Activated T-cell treated with anti-CD3 and anti-CD28 coated beads, Interleukin-2, amount 50 U/mL, for 72 hours (primary cell): ENCODE measurements around the gene KCNJ13. TPM values are rescaled to one million over a fixed set of nuclear protein-coding genes. Genes with fewer than 3 reads are reported as not detected.

Source experiments
- ATAC-seq, 2 donors: fragments of 150-1000 bp; cut with Tn5 transposase; replicated peaks in 1 of 2; 2 replicates each; pipeline ENCODE4 v1.10.0; 2021; ENCODE audit warnings: moderate library complexity in 2 of 2, mild to moderate bottlenecking in 1 of 2
- DNase-seq, 2 donors: peaks; one replicate each; pipeline ENCODE4 v3.0.0; 2021 to 2022; ENCODE audit warnings: mixed read lengths in 1 of 2
- H3K27ac Mint-ChIP-seq: one replicate; pipeline ENCODE4 v1.8.0; 2022; ENCODE audit warnings: mild to moderate bottlenecking, moderate library complexity, mixed read lengths
- H3K27me3 Mint-ChIP-seq: one replicate; pipeline ENCODE4 v1.8.0; 2022; ENCODE audit warnings: low read depth, mixed read lengths
- H3K36me3 Mint-ChIP-seq, 2 donors: one replicate each; pipeline ENCODE4 v1.8.0; 2022; ENCODE audit warnings: mixed read lengths in 2 of 2, mild to moderate bottlenecking in 1 of 2; ENCODE audit not compliant: insufficient read depth in 2 of 2
- H3K4me1 Mint-ChIP-seq: one replicate; pipeline ENCODE4 v1.8.0; 2022; ENCODE audit warnings: low read depth, mixed read lengths
- H3K4me3 Mint-ChIP-seq, 2 donors: one replicate each; pipeline ENCODE4 v1.8.0; 2022; ENCODE audit warnings: mild to moderate bottlenecking in 2 of 2, mixed read lengths in 2 of 2, moderate library complexity in 2 of 2
- H3K9me3 Mint-ChIP-seq, 2 donors: one replicate each; pipeline ENCODE4 v1.8.0; 2022; ENCODE audit warnings: mixed read lengths in 2 of 2
- total RNA-seq, 2 donors: library from RNA; stranded (reverse); gene quantifications; one replicate each; pipeline ENCODE4 v1.2.3, GENCODE V29; 2022

Gene KCNJ13
- total RNA-seq, 2 donors from 2014 or later, result not detected

- ATAC-seq, result no peak
- Mint-ChIP-seq H3K4me3 (no peak overlapping the region), H3K9me3 (no peaks in the 10 kb centered on the region), H3K27ac (peak overlapping the region; percentile 19), H3K36me3 (peaks cover 6 to 33% of the 10 kb centered on the region in 2 donors), H3K27me3 (no peaks in the 10 kb centered on the region), H3K4me1 (no peaks in the 10 kb centered on the region)
- DNase-seq, result no peak
These were observed 11.4 kb upstream of the KCNJ13 start for GRCh38 chr2:232787806-232788205.

DNA sequence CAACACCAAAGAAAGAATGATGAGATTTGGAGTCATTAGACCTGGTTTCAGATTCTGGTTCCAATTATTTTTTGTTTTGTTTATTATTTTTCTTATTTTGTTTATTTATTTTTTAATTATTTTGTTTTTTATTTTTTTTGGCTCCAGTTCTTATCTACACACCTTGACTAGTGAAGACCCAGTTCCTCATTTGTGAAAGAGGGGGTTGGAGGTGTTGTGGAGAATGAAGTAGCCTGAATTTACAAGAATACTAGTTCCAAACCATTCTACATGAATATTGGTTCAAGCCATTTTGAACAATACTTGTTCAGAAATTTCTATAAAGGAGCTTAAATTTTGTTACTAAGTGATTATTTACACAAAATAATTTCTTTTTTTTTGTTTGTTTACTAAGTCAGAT lies 6.9 kb upstream of the KCNJ13 start:
- H3K4me3 Mint-ChIP-seq, result no peak overlapping the region
- no peak for ATAC-seq
- peaks cover 4 to 15% of the 10 kb centered on the region in 2 donors for H3K36me3 Mint-ChIP-seq
- DNase-seq, result no peak
- H3K9me3 Mint-ChIP-seq, result no peaks in the 10 kb centered on the region
- no peak overlapping the region for H3K27ac Mint-ChIP-seq
- peaks cover 8% of the 10 kb centered on the region for H3K4me1 Mint-ChIP-seq
- H3K27me3 Mint-ChIP-seq, result no peaks in the 10 kb centered on the region

- peak; percentile 98 to 99 for ATAC-seq
- Mint-ChIP-seq H3K9me3 (no peaks in the 10 kb centered on the region), H3K4me1 (peaks cover 8% of the 10 kb centered on the region), H3K4me3 (peak overlapping the region in 1 of 2 donors; percentile 33), H3K36me3 (peaks cover 2 to 6% of the 10 kb centered on the region in 2 donors), H3K27ac (peak overlapping the region; percentile 43), H3K27me3 (no peaks in the 10 kb centered on the region)
- DNase-seq, result peak; percentile 37 to 44
These were observed 5.4 kb upstream of the KCNJ13 start for GRCh38 chr2:232781765-232782164.

- no peaks in the 10 kb centered on the region for H3K9me3 Mint-ChIP-seq
- no peaks in the 10 kb centered on the region for H3K27me3 Mint-ChIP-seq
- H3K36me3 Mint-ChIP-seq, result peaks cover 2 to 5% of the 10 kb centered on the region in 2 donors
- ATAC-seq, result no peak
- peaks cover 8% of the 10 kb centered on the region for H3K4me1 Mint-ChIP-seq
- H3K27ac Mint-ChIP-seq, result no peak overlapping the region
- no peak overlapping the region for H3K4me3 Mint-ChIP-seq
- DNase-seq, result no peak
These were observed 3.6 kb upstream of the KCNJ13 start for GRCh38 chr2:232779934-232780333.

DNA sequence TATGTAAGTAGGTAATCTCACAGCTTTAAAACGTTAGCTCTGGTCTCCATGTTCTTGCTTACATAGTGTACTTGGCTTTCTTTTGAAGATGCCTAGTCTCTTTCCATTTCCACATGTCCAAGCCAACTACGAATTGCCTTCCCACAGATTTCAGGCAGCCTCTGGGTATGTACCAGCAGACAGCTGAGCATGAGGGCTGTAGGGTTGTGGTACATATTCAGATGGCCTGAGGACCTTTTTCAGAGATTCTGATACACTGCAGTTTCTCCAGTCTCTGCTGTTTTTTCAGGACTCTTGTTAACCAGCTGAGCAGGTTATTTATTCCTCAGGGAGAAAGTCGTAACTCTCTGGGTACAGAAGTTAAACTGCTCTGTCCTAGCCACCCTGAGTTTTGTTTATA lies 3.1 kb upstream of the KCNJ13 start:
- DNase-seq (no peak), ATAC-seq (no peak)
- Mint-ChIP-seq H3K4me1 (peaks cover 8% of the 10 kb centered on the region), H3K27ac (no peak overlapping the region), H3K9me3 (no peaks in the 10 kb centered on the region), H3K4me3 (no peak overlapping the region), H3K36me3 (peaks cover 1 to 2% of the 10 kb centered on the region in 2 donors), H3K27me3 (no peaks in the 10 kb centered on the region)

DNA sequence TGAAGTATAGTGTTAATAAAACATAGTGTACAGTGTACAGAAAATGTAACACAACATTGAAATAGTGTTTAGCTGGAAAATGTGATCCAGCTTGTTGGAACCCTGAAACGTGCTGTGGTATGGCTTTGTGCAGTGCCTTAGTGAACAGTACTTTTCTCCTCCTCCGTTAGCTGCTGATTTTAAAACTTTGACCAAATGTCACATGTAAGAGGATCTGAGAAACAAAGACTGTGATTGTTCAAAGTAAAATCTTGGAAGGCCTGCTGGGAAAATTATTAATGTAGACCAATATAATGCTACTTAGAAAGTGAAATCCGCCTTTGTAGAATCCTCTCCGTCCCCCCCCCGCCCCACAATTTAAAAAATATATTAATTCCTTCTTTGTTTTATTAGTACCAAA lies 911 bp upstream of the KCNJ13 start:
- DNase-seq (no peak), ATAC-seq (no peak)
- Mint-ChIP-seq H3K27ac (no peak overlapping the region), H3K36me3 (peaks cover 0 to 1% of the 10 kb centered on the region in 2 donors), H3K4me3 (no peak overlapping the region), H3K4me1 (peaks cover 19% of the 10 kb centered on the region), H3K9me3 (no peaks in the 10 kb centered on the region), H3K27me3 (no peaks in the 10 kb centered on the region)

GRCh38 chr2:232773815-232774214 lies 2.5 kb downstream of the KCNJ13 start:
- ATAC-seq (no peak), DNase-seq (no peak)
- Mint-ChIP-seq H3K4me3 (no peak overlapping the region), H3K9me3 (no peaks in the 10 kb centered on the region), H3K36me3 (peaks cover 0 to 1% of the 10 kb centered on the region in 2 donors), H3K4me1 (peaks cover 16% of the 10 kb centered on the region), H3K27me3 (no peaks in the 10 kb centered on the region), H3K27ac (no peak overlapping the region)

DNA sequence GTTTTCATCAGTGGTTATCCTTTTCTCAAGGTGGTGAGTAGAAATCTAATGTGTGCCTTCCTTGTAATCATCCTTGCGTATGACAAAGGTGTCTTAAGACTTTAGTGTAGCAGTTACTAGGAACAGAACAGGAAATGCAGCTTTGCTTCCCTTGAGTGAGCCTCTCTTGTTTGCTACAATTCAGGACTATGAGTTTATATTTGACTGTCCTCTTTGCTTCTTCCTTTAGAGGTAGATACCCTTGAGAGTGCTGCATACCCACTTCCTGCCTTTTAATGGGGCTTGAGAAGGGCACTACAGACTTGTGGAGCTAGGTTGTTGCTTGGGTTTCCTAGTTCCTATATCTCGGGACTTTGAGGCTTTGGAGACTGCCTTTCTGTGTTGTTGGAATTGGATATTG lies 3.8 kb downstream of the KCNJ13 start:
- DNase-seq, result no peak
- no peaks in the 10 kb centered on the region for H3K27me3 Mint-ChIP-seq

GRCh38 chr2:232771870-232772269 lies 4.5 kb downstream of the KCNJ13 start:
- H3K9me3 Mint-ChIP-seq, result no peaks in the 10 kb centered on the region

More for the DNA sequence above, 3.8 kb downstream of the KCNJ13 start:
- H3K27ac Mint-ChIP-seq, result peak overlapping the region; percentile 70
- peaks cover 0 to 1% of the 10 kb centered on the region in 2 donors for H3K36me3 Mint-ChIP-seq
- no peaks in the 10 kb centered on the region for H3K9me3 Mint-ChIP-seq
- H3K4me3 Mint-ChIP-seq, result peak overlapping the region in 1 of 2 donors; percentile 34
- H3K4me1 Mint-ChIP-seq, result peaks cover 16% of the 10 kb centered on the region
- ATAC-seq, result peak; percentile 58 to 76

GRCh38 chr2:232770207-232770606 lies 6.2 kb downstream of the KCNJ13 start:
- H3K4me1 Mint-ChIP-seq, result peaks cover 30% of the 10 kb centered on the region
- peaks cover 0 to 3% of the 10 kb centered on the region in 2 donors for H3K36me3 Mint-ChIP-seq
- no peaks in the 10 kb centered on the region for H3K27me3 Mint-ChIP-seq
- no peak overlapping the region for H3K27ac Mint-ChIP-seq
- ATAC-seq, result no peak
- no peak for DNase-seq
- no peak overlapping the region for H3K4me3 Mint-ChIP-seq
- no peaks in the 10 kb centered on the region for H3K9me3 Mint-ChIP-seq

More at GRCh38 chr2:232771870-232772269, 4.5 kb downstream of the KCNJ13 start:
- DNase-seq (no peak), ATAC-seq (no peak)
- H3K4me3 Mint-ChIP-seq, result peak overlapping the region in 1 of 2 donors; percentile 25
- peak overlapping the region; percentile 38 for H3K27ac Mint-ChIP-seq
- peaks cover 0 to 1% of the 10 kb centered on the region in 2 donors for H3K36me3 Mint-ChIP-seq
- H3K27me3 Mint-ChIP-seq, result no peaks in the 10 kb centered on the region
- peaks cover 16% of the 10 kb centered on the region for H3K4me1 Mint-ChIP-seq

GRCh38 chr2:232767866-232768265 lies 8.5 kb downstream of the KCNJ13 start:
- H3K27ac Mint-ChIP-seq, result no peak overlapping the region
- peaks cover 0 to 6% of the 10 kb centered on the region in 2 donors for H3K36me3 Mint-ChIP-seq
- H3K27me3 Mint-ChIP-seq, result no peaks in the 10 kb centered on the region
- peaks cover 25% of the 10 kb centered on the region for H3K4me1 Mint-ChIP-seq
- ATAC-seq (no peak), DNase-seq (no peak)
- H3K4me3 Mint-ChIP-seq, result no peak overlapping the region
- H3K9me3 Mint-ChIP-seq, result no peaks in the 10 kb centered on the region

- Mint-ChIP-seq H3K27ac (no peak overlapping the region), H3K27me3 (no peaks in the 10 kb centered on the region), H3K4me3 (no peak overlapping the region), H3K9me3 (no peaks in the 10 kb centered on the region), H3K4me1 (peaks cover 20% of the 10 kb centered on the region), H3K36me3 (peaks cover 0 to 12% of the 10 kb centered on the region in 2 donors)
- ATAC-seq (peak in 1 of 2 donors; percentile 32), DNase-seq (peak; percentile 15 to 23)
These were observed 15.0 kb downstream of the KCNJ13 start for GRCh38 chr2:232761301-232761907.

GRCh38 chr2:232757905-232758304 lies 18.5 kb downstream of the KCNJ13 start:
- Mint-ChIP-seq H3K4me3 (no peak overlapping the region), H3K36me3 (peaks cover 0 to 17% of the 10 kb centered on the region in 2 donors), H3K4me1 (peaks cover 11% of the 10 kb centered on the region), H3K27me3 (no peaks in the 10 kb centered on the region), H3K27ac (peak overlapping the region; percentile 72), H3K9me3 (no peaks in the 10 kb centered on the region)
- ATAC-seq, result peak in 1 of 2 donors; percentile 50
- DNase-seq, result no peak

DNA sequence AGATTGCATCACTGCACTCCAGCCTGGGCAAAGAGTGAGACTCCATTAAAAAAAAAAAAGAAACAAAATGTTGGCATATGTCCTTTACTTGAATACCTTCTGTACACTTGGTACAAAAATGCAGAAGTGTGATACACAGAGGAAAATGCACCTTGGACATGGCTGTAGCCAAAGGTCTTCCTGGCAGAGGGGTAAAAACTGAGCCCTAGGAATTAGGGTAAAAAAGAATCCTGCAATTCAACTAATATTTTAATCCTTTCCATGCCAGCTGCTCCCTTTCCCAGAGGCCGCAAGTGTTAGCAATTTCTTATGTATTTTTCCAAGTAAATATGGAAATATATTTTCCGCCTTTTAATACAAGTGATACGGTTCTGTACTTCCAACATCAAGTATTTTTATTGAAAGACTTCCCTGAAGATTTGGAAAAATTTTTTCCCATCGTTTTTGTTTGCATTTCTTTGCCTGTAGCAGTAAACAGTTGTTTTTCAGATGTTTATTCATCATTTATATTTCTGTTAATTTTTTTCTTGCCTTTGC lies 26.2 kb downstream of the KCNJ13 start:
- peak overlapping the region; percentile 82 for H3K27ac Mint-ChIP-seq
- no peak for DNase-seq

More for the DNA sequence above, 26.2 kb downstream of the KCNJ13 start:
- Mint-ChIP-seq H3K4me3 (no peak overlapping the region), H3K9me3 (no peaks in the 10 kb centered on the region), H3K36me3 (peaks cover 7 to 20% of the 10 kb centered on the region in 2 donors), H3K4me1 (peaks cover 24% of the 10 kb centered on the region), H3K27me3 (no peaks in the 10 kb centered on the region)
- ATAC-seq, result no peak
